ENCODE results near the gene TAS2R60. TPM values are rescaled to one million over a fixed set of nuclear protein-coding genes. Genes with fewer than 3 reads are reported as not detected.

The TAS2R60 gene
- total RNA-seq, 1 experiment from 2014 or later = not detected

DNA sequence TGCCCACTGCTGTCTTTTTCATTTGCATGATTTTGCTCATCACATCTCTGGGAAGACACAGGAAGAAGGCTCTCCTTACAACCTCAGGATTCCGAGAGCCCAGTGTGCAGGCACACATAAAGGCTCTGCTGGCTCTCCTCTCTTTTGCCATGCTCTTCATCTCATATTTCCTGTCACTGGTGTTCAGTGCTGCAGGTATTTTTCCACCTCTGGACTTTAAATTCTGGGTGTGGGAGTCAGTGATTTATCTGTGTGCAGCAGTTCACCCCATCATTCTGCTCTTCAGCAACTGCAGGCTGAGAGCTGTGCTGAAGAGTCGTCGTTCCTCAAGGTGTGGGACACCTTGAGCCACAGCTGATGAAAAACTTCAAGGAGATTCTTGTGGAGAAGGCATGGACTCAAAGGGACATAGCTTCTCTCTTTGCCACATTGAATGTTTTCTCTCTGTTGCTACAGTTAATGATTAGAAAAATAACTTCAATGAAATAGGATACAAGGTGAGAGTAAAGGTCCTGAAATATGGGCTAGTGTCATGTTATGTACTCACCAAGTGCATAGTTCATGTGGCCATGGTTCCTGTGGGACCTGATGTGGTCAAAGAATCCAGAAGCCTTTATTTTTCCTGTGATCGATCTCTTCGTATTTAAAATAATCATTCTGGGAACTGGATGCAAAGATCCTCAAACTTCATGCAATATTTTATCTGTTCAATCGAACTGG is 970 bp downstream of the TAS2R60 start:
- no peak overlapping the region for H3K27ac ChIP-seq (ENCODE audit: low read depth, low read length, poor library complexity, severe bottlenecking)
- no peak for DNase-seq (ENCODE audit: low spot score)
- BruUV-seq (replicated peaks) = no TSS peak
- TF ChIP-seq, protein P1, sequence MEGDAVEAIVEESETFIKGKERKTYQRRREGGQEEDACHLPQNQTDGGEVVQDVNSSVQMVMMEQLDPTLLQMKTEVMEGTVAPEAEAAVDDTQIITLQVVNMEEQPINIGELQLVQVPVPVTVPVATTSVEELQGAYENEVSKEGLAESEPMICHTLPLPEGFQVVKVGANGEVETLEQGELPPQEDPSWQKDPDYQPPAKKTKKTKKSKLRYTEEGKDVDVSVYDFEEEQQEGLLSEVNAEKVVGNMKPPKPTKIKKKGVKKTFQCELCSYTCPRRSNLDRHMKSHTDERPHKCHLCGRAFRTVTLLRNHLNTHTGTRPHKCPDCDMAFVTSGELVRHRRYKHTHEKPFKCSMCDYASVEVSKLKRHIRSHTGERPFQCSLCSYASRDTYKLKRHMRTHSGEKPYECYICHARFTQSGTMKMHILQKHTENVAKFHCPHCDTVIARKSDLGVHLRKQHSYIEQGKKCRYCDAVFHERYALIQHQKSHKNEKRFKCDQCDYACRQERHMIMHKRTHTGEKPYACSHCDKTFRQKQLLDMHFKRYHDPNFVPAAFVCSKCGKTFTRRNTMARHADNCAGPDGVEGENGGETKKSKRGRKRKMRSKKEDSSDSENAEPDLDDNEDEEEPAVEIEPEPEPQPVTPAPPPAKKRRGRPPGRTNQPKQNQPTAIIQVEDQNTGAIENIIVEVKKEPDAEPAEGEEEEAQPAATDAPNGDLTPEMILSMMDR (conservative IDR thresholded peaks at IDR 0.05; ENCODE audit: low read depth, low read length) = no peak
- TF ChIP-seq EZH2 (IDR thresholded peaks at IDR 0.05; ENCODE audit: borderline replicate concordance, low read depth, low read length, poor library complexity, severe bottlenecking) = no peak
- no peaks in the 10 kb centered on the region for H3K4me1 ChIP-seq (ENCODE audit: insufficient read depth, low read length, poor library complexity, severe bottlenecking)
- POLR2A ChIA-PET (ENCODE audit: low non-redundant PET) = no interaction called here
- H3K27me3 ChIP-seq (replicated peaks; ENCODE audit: insufficient read depth, low read depth, low read length, poor library complexity) = peaks cover 8% of the 10 kb centered on the region
- no peak overlapping the region for H3K4me3 ChIP-seq (ENCODE audit: low read depth, low read length, poor library complexity, severe bottlenecking)
- intact Hi-C loops (cut with micrococcal nuclease; ENCODE audit: unreplicated experiment) = no loop called here
- no peaks in the 10 kb centered on the region for H3K9me3 ChIP-seq (ENCODE audit: low read depth, low read length, poor library complexity, severe bottlenecking)
- H3K36me3 ChIP-seq (ENCODE audit: insufficient read depth, low read length, poor library complexity, severe bottlenecking) = no peaks in the 10 kb centered on the region
- CTCF ChIA-PET = no interaction called here

DNA sequence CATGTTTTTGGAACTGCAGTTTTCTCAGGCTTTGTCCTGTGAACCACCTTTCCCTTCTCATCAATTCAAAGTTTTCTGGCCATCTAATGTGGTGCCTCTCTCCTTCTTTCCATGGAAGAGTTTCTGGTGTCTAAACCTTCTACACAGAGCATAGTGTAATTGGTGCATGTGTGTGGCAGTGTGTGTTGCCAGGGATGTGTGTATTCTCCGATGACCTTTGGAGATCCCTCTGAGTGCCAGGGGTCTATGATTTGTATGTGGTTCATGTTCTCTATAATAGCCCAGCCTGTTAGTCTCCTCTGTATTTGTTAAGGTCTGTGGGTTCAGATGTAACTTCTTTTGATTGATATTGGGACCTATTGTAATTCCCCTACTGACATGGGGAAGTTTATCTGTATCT is 1.5 kb downstream of the TAS2R60 start:
- H3K36me3 ChIP-seq (ENCODE audit: insufficient read depth, low read length, poor library complexity, severe bottlenecking) = no peaks in the 10 kb centered on the region
- CTCF ChIA-PET = no interaction called here
- intact Hi-C loops (cut with micrococcal nuclease; ENCODE audit: unreplicated experiment) = no loop called here
- TF ChIP-seq EZH2 (IDR thresholded peaks at IDR 0.05; ENCODE audit: borderline replicate concordance, low read depth, low read length, poor library complexity, severe bottlenecking) = no peak
- TF ChIP-seq, protein P1 (conservative IDR thresholded peaks at IDR 0.05; ENCODE audit: low read depth, low read length) = no peak
- no peaks in the 10 kb centered on the region for H3K4me1 ChIP-seq (ENCODE audit: insufficient read depth, low read length, poor library complexity, severe bottlenecking)
- no peak for DNase-seq (ENCODE audit: low spot score)
- peaks cover 8% of the 10 kb centered on the region for H3K27me3 ChIP-seq (replicated peaks; ENCODE audit: insufficient read depth, low read depth, low read length, poor library complexity)
- H3K27ac ChIP-seq (ENCODE audit: low read depth, low read length, poor library complexity, severe bottlenecking) = no peak overlapping the region
- no peak overlapping the region for H3K4me3 ChIP-seq (ENCODE audit: low read depth, low read length, poor library complexity, severe bottlenecking)
- BruUV-seq (replicated peaks) = no TSS peak
- H3K9me3 ChIP-seq (ENCODE audit: low read depth, low read length, poor library complexity, severe bottlenecking) = no peaks in the 10 kb centered on the region
- POLR2A ChIA-PET (ENCODE audit: low non-redundant PET) = no interaction called here

DNA sequence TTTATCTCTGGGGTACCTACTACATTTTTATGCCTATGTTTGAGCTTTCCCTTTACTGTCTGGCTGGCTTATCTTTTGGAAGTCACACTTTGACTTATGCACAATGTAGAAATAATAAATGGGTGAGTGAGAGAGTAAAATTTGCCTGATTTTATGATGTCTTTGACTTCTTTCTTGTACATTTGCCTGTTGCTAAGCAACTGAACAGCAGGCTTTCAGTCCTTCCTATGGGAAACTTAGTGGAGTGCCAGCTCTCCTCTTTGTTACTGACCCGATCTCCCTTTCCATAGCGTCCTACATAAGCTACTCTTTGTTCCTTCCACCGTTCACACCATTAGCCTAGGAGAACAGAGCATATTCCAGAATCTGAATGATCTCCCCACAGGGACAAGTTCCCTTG is 4.2 kb downstream of the TAS2R60 start:
- Histone ChIP-seq H3K4me3 (ENCODE audit: low read depth, low read length, poor library complexity, severe bottlenecking) (no peak overlapping the region), H3K4me1 (ENCODE audit: insufficient read depth, low read length, poor library complexity, severe bottlenecking) (no peaks in the 10 kb centered on the region), H3K36me3 (ENCODE audit: insufficient read depth, low read length, poor library complexity, severe bottlenecking) (no peaks in the 10 kb centered on the region), H3K9me3 (ENCODE audit: low read depth, low read length, poor library complexity, severe bottlenecking) (no peaks in the 10 kb centered on the region), H3K27me3 (replicated peaks; ENCODE audit: insufficient read depth, low read depth, low read length, poor library complexity) (peaks cover 8% of the 10 kb centered on the region), H3K27ac (ENCODE audit: low read depth, low read length, poor library complexity, severe bottlenecking) (no peak overlapping the region)
- intact Hi-C loops (cut with micrococcal nuclease; ENCODE audit: unreplicated experiment) = no loop called here
- BruUV-seq (replicated peaks) = no TSS peak
- DNase-seq (ENCODE audit: low spot score) = no peak
- ChIA-PET POLR2A (ENCODE audit: low non-redundant PET) (no interaction called here), CTCF (no interaction called here)
- TF ChIP-seq, protein P1 (conservative IDR thresholded peaks at IDR 0.05; ENCODE audit: low read depth, low read length) = no peak
- TF ChIP-seq EZH2 (IDR thresholded peaks at IDR 0.05; ENCODE audit: borderline replicate concordance, low read depth, low read length, poor library complexity, severe bottlenecking) = no peak

Measured in A673 (cell line).